GM23338 (cell line): ENCODE results near the gene HAL.

Experiments
- CREB1 ChIP-seq: fragments of 250-450 bp; sonication (Bioruptor Pico); IDR thresholded peaks from 2 replicates; pipeline ENCODE4 v1.5.0; 2020; ENCODE audit warnings: low read depth, mild to moderate bottlenecking, moderate library complexity
- EZH2 ChIP-seq: fragments of 200-600 bp; sonication (generic); IDR thresholded peaks from one replicate; pipeline ENCODE4 v1.8.0; 2017; ENCODE audit warnings: antibody characterized with exemption, mild to moderate bottlenecking, low read depth; ENCODE audit not compliant: unreplicated experiment
- EZH2phosphoT487 ChIP-seq: fragments of 200-600 bp; sonication (generic); IDR thresholded peaks from one replicate; pipeline ENCODE4 v1.8.1; 2018; ENCODE audit warnings: antibody characterized with exemption; ENCODE audit not compliant: unreplicated experiment
- JUNB ChIP-seq: IDR thresholded peaks from one replicate; pipeline ENCODE4 v1.6.1; 2016; ENCODE audit warnings: antibody characterized with exemption; ENCODE audit not compliant: unreplicated experiment
- NANOG ChIP-seq: IDR thresholded peaks from 2 replicates; pipeline ENCODE4 v1.6.1; 2016; ENCODE audit warnings: antibody characterized with exemption, borderline replicate concordance
- POLR2AphosphoS5 ChIP-seq: IDR thresholded peaks from 2 replicates; pipeline ENCODE4 v1.6.1; 2016; ENCODE audit warnings: antibody characterized with exemption, low read depth
- TF ChIP-seq, protein P1 (sequence below), 2 experiments: fragments of 200-600 bp in 1 of 2; sonication (generic) in 1 of 2; conservative IDR thresholded peaks; 2 replicates each; pipeline versions ENCODE4 v1.5.1 to v1.6.1; 2016 to 2017; ENCODE audit warnings: antibody characterized with exemption in 2 of 2, low read depth in 2 of 2, mild to moderate bottlenecking in 2 of 2, moderate library complexity in 1 of 2
- TF ChIP-seq, protein P2 (sequence below): IDR thresholded peaks from one replicate; pipeline ENCODE4 v1.6.1; 2018; ENCODE audit warnings: antibody characterized with exemption; ENCODE audit not compliant: unreplicated experiment
- TF ChIP-seq, protein P3 (sequence below): IDR thresholded peaks from 2 replicates; pipeline ENCODE4 v1.6.1; 2016; ENCODE audit warnings: antibody characterized with exemption

DNA sequence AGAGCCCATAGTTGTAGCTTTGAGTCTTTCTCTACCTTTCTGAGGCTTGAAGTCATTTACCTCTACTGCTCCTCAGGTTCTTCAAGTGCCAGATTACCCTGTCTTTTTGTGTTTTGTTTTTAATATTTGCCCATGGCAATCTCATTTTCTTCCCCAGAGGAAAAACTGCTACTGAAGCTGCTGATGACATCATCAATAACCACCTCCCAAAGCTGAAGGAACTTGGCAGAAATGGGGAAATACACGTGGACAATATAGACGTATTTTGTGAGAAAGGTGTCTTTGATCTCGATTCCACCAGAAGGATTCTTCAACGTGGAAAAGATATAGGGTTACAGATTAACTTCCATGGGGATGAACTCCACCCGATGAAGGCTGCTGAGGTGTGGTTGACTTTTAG is 35.9 kb downstream of the HAL start:
- TF ChIP-seq CREB1 (CRISPR knock-in tag), result no peak
- TF ChIP-seq, protein P1, sequence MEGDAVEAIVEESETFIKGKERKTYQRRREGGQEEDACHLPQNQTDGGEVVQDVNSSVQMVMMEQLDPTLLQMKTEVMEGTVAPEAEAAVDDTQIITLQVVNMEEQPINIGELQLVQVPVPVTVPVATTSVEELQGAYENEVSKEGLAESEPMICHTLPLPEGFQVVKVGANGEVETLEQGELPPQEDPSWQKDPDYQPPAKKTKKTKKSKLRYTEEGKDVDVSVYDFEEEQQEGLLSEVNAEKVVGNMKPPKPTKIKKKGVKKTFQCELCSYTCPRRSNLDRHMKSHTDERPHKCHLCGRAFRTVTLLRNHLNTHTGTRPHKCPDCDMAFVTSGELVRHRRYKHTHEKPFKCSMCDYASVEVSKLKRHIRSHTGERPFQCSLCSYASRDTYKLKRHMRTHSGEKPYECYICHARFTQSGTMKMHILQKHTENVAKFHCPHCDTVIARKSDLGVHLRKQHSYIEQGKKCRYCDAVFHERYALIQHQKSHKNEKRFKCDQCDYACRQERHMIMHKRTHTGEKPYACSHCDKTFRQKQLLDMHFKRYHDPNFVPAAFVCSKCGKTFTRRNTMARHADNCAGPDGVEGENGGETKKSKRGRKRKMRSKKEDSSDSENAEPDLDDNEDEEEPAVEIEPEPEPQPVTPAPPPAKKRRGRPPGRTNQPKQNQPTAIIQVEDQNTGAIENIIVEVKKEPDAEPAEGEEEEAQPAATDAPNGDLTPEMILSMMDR (conservative IDR thresholded peaks at IDR 0.05; ENCODE audit: low read depth in 2 of 2), result no peak
- TF ChIP-seq, protein P2, sequence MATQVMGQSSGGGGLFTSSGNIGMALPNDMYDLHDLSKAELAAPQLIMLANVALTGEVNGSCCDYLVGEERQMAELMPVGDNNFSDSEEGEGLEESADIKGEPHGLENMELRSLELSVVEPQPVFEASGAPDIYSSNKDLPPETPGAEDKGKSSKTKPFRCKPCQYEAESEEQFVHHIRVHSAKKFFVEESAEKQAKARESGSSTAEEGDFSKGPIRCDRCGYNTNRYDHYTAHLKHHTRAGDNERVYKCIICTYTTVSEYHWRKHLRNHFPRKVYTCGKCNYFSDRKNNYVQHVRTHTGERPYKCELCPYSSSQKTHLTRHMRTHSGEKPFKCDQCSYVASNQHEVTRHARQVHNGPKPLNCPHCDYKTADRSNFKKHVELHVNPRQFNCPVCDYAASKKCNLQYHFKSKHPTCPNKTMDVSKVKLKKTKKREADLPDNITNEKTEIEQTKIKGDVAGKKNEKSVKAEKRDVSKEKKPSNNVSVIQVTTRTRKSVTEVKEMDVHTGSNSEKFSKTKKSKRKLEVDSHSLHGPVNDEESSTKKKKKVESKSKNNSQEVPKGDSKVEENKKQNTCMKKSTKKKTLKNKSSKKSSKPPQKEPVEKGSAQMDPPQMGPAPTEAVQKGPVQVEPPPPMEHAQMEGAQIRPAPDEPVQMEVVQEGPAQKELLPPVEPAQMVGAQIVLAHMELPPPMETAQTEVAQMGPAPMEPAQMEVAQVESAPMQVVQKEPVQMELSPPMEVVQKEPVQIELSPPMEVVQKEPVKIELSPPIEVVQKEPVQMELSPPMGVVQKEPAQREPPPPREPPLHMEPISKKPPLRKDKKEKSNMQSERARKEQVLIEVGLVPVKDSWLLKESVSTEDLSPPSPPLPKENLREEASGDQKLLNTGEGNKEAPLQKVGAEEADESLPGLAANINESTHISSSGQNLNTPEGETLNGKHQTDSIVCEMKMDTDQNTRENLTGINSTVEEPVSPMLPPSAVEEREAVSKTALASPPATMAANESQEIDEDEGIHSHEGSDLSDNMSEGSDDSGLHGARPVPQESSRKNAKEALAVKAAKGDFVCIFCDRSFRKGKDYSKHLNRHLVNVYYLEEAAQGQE, result no peak
- no peak for TF ChIP-seq EZH2
- no peak for TF ChIP-seq JUNB
- TF ChIP-seq POLR2AphosphoS5, result no peak
- no peak for TF ChIP-seq EZH2phosphoT487
- no peak for TF ChIP-seq NANOG
- TF ChIP-seq, protein P3, sequence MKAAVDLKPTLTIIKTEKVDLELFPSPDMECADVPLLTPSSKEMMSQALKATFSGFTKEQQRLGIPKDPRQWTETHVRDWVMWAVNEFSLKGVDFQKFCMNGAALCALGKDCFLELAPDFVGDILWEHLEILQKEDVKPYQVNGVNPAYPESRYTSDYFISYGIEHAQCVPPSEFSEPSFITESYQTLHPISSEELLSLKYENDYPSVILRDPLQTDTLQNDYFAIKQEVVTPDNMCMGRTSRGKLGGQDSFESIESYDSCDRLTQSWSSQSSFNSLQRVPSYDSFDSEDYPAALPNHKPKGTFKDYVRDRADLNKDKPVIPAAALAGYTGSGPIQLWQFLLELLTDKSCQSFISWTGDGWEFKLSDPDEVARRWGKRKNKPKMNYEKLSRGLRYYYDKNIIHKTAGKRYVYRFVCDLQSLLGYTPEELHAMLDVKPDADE, result no peak
